ENCODE data around the gene SGK1.

The SGK1 gene

GRCh38 chr6:134249759-134250602 lies 67.9 kb downstream of the SGK1 start:
- H3K9me3 ChIP-seq (replicated peaks; ENCODE audit: low read length): no peaks in the 10 kb centered on the region
- H3K36me3 ChIP-seq (ENCODE audit: insufficient read depth, low read length): no peaks in the 10 kb centered on the region
- H3K9ac ChIP-seq (ENCODE audit: low read depth, low read length): no peak overlapping the region
- H3K27me3 ChIP-seq (ENCODE audit: control insufficient read depth, insufficient read depth, low read length): no peaks in the 10 kb centered on the region
- peak overlapping the region; percentile 43 for H3K4me2 ChIP-seq (ENCODE audit: low read length)
- no peak overlapping the region for H3K4me3 ChIP-seq (ENCODE audit: low read length)
- peaks cover 14% of the 10 kb centered on the region for H3K4me1 ChIP-seq (ENCODE audit: control insufficient read depth, insufficient read depth, low read length)

DNA sequence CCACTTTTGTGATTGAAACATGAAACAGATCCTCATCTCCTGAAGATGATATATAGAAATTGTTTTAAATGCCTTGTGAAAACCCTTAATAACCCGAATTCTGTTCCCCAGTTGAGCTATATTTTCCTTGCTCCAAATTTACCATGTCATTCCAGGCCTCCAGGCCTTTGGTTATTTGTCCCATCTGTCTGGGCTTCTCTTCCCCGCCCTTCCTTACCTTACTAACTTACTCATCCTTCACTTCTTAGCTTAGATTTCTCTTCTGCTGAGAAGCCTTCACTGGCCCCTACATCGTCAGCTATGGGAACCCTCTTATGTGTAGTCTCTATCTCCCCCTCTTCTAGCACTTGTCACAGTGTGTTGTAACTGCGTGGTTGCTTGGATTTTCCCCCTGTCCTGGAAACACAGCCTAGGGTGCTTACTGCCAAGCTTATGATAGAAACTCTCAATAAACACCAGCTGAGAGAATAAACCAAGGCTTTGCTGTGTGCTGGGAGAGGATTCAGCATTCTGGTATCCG lies 68.6 kb downstream of the SGK1 start:
- Histone ChIP-seq H3K9ac (ENCODE audit: low read depth, low read length) (no peak overlapping the region), H3K4me1 (ENCODE audit: control insufficient read depth, insufficient read depth, low read length) (peaks cover 14% of the 10 kb centered on the region), H3K27me3 (ENCODE audit: control insufficient read depth, insufficient read depth, low read length) (no peaks in the 10 kb centered on the region), H3K36me3 (ENCODE audit: insufficient read depth, low read length) (no peaks in the 10 kb centered on the region), H3K9me3 (replicated peaks; ENCODE audit: low read length) (no peaks in the 10 kb centered on the region), H3K4me3 (ENCODE audit: low read length) (no peak overlapping the region), H3K4me2 (ENCODE audit: low read length) (no peak overlapping the region)

GRCh38 chr6:134247844-134248580 lies 69.9 kb downstream of the SGK1 start:
- no peak overlapping the region for H3K9ac ChIP-seq (ENCODE audit: low read depth, low read length)
- peaks cover 11% of the 10 kb centered on the region for H3K4me1 ChIP-seq (ENCODE audit: control insufficient read depth, insufficient read depth, low read length)
- H3K4me2 ChIP-seq (ENCODE audit: low read length): no peak overlapping the region
- H3K9me3 ChIP-seq (replicated peaks; ENCODE audit: low read length): no peaks in the 10 kb centered on the region
- no peaks in the 10 kb centered on the region for H3K27me3 ChIP-seq (ENCODE audit: control insufficient read depth, insufficient read depth, low read length)
- no peaks in the 10 kb centered on the region for H3K36me3 ChIP-seq (ENCODE audit: insufficient read depth, low read length)
- no peak overlapping the region for H3K4me3 ChIP-seq (ENCODE audit: low read length)

GRCh38 chr6:134247231-134247833 lies 70.6 kb downstream of the SGK1 start:
- Histone ChIP-seq H3K27me3 (ENCODE audit: control insufficient read depth, insufficient read depth, low read length) (no peaks in the 10 kb centered on the region), H3K9ac (ENCODE audit: low read depth, low read length) (no peak overlapping the region), H3K9me3 (replicated peaks; ENCODE audit: low read length) (no peaks in the 10 kb centered on the region), H3K4me2 (ENCODE audit: low read length) (no peak overlapping the region), H3K36me3 (ENCODE audit: insufficient read depth, low read length) (no peaks in the 10 kb centered on the region), H3K4me3 (ENCODE audit: low read length) (no peak overlapping the region), H3K4me1 (ENCODE audit: control insufficient read depth, insufficient read depth, low read length) (peaks cover 11% of the 10 kb centered on the region)

GRCh38 chr6:134245706-134246105 lies 72.2 kb downstream of the SGK1 start:
- no peaks in the 10 kb centered on the region for H3K9me3 ChIP-seq (replicated peaks; ENCODE audit: low read length)
- H3K36me3 ChIP-seq (ENCODE audit: insufficient read depth, low read length): no peaks in the 10 kb centered on the region
- H3K4me2 ChIP-seq (ENCODE audit: low read length): no peak overlapping the region
- peaks cover 11% of the 10 kb centered on the region for H3K4me1 ChIP-seq (ENCODE audit: control insufficient read depth, insufficient read depth, low read length)
- H3K4me3 ChIP-seq (ENCODE audit: low read length): no peak overlapping the region
- H3K27me3 ChIP-seq (ENCODE audit: control insufficient read depth, insufficient read depth, low read length): no peaks in the 10 kb centered on the region
- H3K9ac ChIP-seq (ENCODE audit: low read depth, low read length): no peak overlapping the region

- Histone ChIP-seq H3K9me3 (replicated peaks; ENCODE audit: low read length) (no peaks in the 10 kb centered on the region), H3K4me1 (ENCODE audit: control insufficient read depth, insufficient read depth, low read length) (peaks cover 10% of the 10 kb centered on the region), H3K27me3 (ENCODE audit: control insufficient read depth, insufficient read depth, low read length) (no peaks in the 10 kb centered on the region), H3K36me3 (ENCODE audit: insufficient read depth, low read length) (no peaks in the 10 kb centered on the region), H3K4me3 (ENCODE audit: low read length) (no peak overlapping the region), H3K4me2 (ENCODE audit: low read length) (no peak overlapping the region), H3K9ac (ENCODE audit: low read depth, low read length) (no peak overlapping the region)
Measured at GRCh38 chr6:134245041-134245440, 72.9 kb downstream of the SGK1 start.

GRCh38 chr6:134240665-134241431 lies 77.1 kb downstream of the SGK1 start:
- Histone ChIP-seq H3K4me3 (ENCODE audit: low read length) (no peak overlapping the region), H3K36me3 (ENCODE audit: insufficient read depth, low read length) (no peaks in the 10 kb centered on the region), H3K9me3 (replicated peaks; ENCODE audit: low read length) (no peaks in the 10 kb centered on the region), H3K4me1 (ENCODE audit: control insufficient read depth, insufficient read depth, low read length) (peaks cover 9% of the 10 kb centered on the region), H3K4me2 (ENCODE audit: low read length) (no peak overlapping the region), H3K27me3 (ENCODE audit: control insufficient read depth, insufficient read depth, low read length) (no peaks in the 10 kb centered on the region), H3K9ac (ENCODE audit: low read depth, low read length) (no peak overlapping the region)

GRCh38 chr6:134238960-134239795 lies 78.7 kb downstream of the SGK1 start:
- H3K36me3 ChIP-seq (ENCODE audit: insufficient read depth, low read length): no peaks in the 10 kb centered on the region
- no peak overlapping the region for H3K9ac ChIP-seq (ENCODE audit: low read depth, low read length)
- H3K9me3 ChIP-seq (replicated peaks; ENCODE audit: low read length): no peaks in the 10 kb centered on the region
- H3K27me3 ChIP-seq (ENCODE audit: control insufficient read depth, insufficient read depth, low read length): no peaks in the 10 kb centered on the region
- no peak overlapping the region for H3K4me2 ChIP-seq (ENCODE audit: low read length)
- peaks cover 12% of the 10 kb centered on the region for H3K4me1 ChIP-seq (ENCODE audit: control insufficient read depth, insufficient read depth, low read length)
- H3K4me3 ChIP-seq (ENCODE audit: low read length): no peak overlapping the region

GRCh38 chr6:134238006-134238405 lies 79.9 kb downstream of the SGK1 start:
- no peaks in the 10 kb centered on the region for H3K36me3 ChIP-seq (ENCODE audit: insufficient read depth, low read length)
- no peak overlapping the region for H3K9ac ChIP-seq (ENCODE audit: low read depth, low read length)
- H3K27me3 ChIP-seq (ENCODE audit: control insufficient read depth, insufficient read depth, low read length): no peaks in the 10 kb centered on the region
- H3K4me2 ChIP-seq (ENCODE audit: low read length): no peak overlapping the region
- H3K4me1 ChIP-seq (ENCODE audit: control insufficient read depth, insufficient read depth, low read length): peaks cover 12% of the 10 kb centered on the region
- H3K9me3 ChIP-seq (replicated peaks; ENCODE audit: low read length): no peaks in the 10 kb centered on the region
- no peak overlapping the region for H3K4me3 ChIP-seq (ENCODE audit: low read length)

DNA sequence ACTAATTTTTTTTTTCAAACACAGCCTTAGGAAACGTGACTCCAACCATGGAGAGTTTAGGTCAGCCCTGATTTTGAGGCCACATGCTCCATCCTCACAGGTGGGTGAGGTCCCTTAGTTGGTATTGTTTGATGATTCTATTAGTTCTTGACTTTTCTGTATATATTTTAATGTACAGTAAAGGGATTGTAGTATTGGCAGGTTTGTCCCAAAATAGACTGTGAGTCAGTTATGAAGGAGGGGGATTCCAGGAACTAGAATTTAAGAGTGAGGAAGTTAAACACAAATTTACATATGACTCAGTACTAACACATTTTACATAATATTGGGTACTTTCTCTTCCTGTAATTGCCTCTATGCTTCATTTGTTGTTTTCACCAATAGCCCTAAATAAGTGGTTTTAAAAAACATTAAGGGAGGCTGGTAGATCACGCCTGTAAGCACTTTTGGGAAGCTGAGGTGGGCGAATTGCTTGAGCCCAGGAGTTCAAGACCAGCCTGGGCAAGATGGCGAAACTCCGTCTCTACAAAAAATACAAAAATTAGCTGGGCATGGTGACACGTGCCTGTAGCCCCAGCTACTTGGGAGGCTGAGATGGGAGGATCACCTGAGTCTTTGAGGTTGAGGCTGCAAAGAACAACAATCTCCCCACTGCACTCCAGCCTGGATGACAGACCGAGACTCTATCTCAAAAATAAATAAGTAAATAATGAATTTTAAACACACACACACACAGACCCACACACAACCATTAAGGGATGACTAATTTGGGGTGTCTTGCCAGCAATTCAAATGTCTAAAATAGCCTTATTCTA lies 81.8 kb downstream of the SGK1 start:
- Histone ChIP-seq H3K36me3 (ENCODE audit: insufficient read depth, low read length) (no peaks in the 10 kb centered on the region), H3K9ac (ENCODE audit: low read depth, low read length) (no peak overlapping the region), H3K9me3 (replicated peaks; ENCODE audit: low read length) (no peaks in the 10 kb centered on the region), H3K4me2 (ENCODE audit: low read length) (no peak overlapping the region), H3K4me1 (ENCODE audit: control insufficient read depth, insufficient read depth, low read length) (peaks cover 12% of the 10 kb centered on the region), H3K4me3 (ENCODE audit: low read length) (no peak overlapping the region), H3K27me3 (ENCODE audit: control insufficient read depth, insufficient read depth, low read length) (no peaks in the 10 kb centered on the region)

Data from skeletal muscle satellite cell (primary cell).